ENCODE results near the gene MGAT4B.

Gene MGAT4B

DNA sequence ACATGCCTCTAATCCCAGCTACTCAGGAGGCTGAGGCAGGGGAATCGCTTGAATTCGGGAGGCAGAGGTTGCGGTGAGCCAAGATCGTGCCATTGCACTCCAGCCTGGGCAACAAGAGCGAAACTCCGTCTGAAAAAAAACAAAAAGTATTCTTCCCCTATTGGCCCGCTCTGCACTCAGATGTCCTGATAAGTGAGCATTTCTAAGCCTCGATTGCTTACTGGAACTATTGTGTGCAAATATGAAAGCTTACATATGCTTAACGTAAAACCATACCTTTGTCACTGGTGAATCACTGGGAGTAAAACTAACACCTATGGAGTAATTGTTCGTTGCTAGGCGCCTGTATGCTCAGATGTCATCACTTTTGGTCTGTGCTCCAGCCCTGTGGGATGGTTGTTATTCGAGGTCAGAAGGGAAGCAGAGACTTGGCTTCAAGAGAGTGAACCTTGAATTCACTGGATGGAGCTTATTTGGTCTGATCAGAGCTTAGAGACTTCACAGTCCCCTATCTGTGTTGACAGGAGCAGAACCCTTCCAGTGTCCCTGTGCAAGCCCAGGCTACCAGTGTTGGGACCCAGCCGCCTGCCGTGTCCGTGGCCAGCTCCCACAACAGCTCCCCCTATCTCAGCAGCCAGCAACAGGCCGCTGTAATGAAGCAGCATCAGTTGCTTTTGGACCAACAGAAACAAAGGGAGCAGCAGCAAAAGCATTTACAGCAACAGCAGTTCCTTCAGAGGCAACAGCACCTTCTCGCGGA lies 38.2 kb downstream of the MGAT4B start:
- Histone ChIP-seq H3K27ac (ENCODE audit: low read length) (no peak overlapping the region), H3K4me1 (ENCODE audit: control insufficient read depth, insufficient read depth, low read length) (no peaks in the 10 kb centered on the region), H3K36me3 (ENCODE audit: control insufficient read depth, insufficient read depth, low read length) (peaks cover 21% of the 10 kb centered on the region), H3K27me3 (ENCODE audit: control insufficient read depth, insufficient read depth, low read length) (no peaks in the 10 kb centered on the region), H3K9me3 (ENCODE audit: control insufficient read depth, insufficient read depth, low read length) (no peaks in the 10 kb centered on the region), H3K4me3 (ENCODE audit: low read length) (no peak overlapping the region)
- no CpG with 5 or more reads among the region's 18 CpGs for WGBS (ENCODE audit: insufficient coverage, insufficient read length)
- no peak for DNase-seq (ENCODE audit: low read depth, low spot score)

GRCh38 chr5:179767496-179768100 lies 39.1 kb downstream of the MGAT4B start:
- Histone ChIP-seq H3K4me1 (ENCODE audit: control insufficient read depth, insufficient read depth, low read length) (no peaks in the 10 kb centered on the region), H3K9me3 (ENCODE audit: control insufficient read depth, insufficient read depth, low read length) (no peaks in the 10 kb centered on the region), H3K4me3 (ENCODE audit: low read length) (no peak overlapping the region), H3K27me3 (ENCODE audit: control insufficient read depth, insufficient read depth, low read length) (no peaks in the 10 kb centered on the region), H3K36me3 (ENCODE audit: control insufficient read depth, insufficient read depth, low read length) (peaks cover 18% of the 10 kb centered on the region; the same call in 1 of the 2 replicates), H3K27ac (ENCODE audit: low read length) (no peak overlapping the region)
- DNase-seq (ENCODE audit: low read depth, low spot score), result no peak
- WGBS (ENCODE audit: insufficient coverage, insufficient read length), result no CpG with 5 or more reads among the region's 9 CpGs

DNA sequence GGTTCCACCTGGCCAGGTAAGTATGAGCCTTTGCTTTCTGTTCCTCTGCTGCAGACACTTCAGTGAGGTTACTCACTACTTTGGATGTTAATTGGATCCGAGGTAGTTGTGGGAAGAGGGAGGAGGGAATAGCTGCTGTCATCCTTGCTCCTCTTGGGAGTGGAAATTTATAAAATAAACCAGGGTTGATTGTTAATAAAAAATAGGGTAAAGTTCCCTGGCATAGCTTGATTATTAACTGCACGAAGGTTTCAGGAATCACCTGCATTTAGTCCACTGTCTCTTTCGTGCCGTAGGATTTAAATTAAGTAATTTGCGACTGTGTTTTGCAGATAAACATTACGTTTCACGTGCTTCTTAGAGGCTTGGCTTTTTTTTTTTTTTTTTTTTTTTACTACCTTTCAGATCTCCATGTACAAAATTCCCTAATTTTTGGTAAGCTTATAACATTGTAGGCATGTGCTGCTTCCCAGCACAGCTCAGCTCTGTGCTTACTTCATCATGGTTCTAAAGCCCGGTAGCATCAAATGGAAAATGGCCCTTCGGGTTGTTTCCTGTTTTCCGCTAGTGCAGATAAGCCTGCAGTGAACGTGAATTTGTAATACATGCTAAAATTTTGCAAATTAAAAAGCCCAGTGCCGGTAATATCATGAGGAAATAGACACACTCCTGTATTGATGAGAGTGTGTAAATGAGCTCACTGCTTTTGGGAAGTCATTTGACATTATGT lies 39.8 kb downstream of the MGAT4B start:
- H3K36me3 ChIP-seq (ENCODE audit: control insufficient read depth, insufficient read depth, low read length), result peaks cover 14% of the 10 kb centered on the region; the same call in 1 of the 2 replicates
- H3K4me1 ChIP-seq (ENCODE audit: control insufficient read depth, insufficient read depth, low read length), result 0 out of 2 replicates have a peak, but pooled peaks cover 4% of the 10 kb centered on the region
- no peak overlapping the region for H3K4me3 ChIP-seq (ENCODE audit: low read length)
- no peak overlapping the region for H3K27ac ChIP-seq (ENCODE audit: low read length)
- no peaks in the 10 kb centered on the region for H3K27me3 ChIP-seq (ENCODE audit: control insufficient read depth, insufficient read depth, low read length)
- no peaks in the 10 kb centered on the region for H3K9me3 ChIP-seq (ENCODE audit: control insufficient read depth, insufficient read depth, low read length)
- no CpG with 5 or more reads among the region's 12 CpGs for WGBS (ENCODE audit: insufficient coverage, insufficient read length)
- no peak for DNase-seq (ENCODE audit: low read depth, low spot score)

DNA sequence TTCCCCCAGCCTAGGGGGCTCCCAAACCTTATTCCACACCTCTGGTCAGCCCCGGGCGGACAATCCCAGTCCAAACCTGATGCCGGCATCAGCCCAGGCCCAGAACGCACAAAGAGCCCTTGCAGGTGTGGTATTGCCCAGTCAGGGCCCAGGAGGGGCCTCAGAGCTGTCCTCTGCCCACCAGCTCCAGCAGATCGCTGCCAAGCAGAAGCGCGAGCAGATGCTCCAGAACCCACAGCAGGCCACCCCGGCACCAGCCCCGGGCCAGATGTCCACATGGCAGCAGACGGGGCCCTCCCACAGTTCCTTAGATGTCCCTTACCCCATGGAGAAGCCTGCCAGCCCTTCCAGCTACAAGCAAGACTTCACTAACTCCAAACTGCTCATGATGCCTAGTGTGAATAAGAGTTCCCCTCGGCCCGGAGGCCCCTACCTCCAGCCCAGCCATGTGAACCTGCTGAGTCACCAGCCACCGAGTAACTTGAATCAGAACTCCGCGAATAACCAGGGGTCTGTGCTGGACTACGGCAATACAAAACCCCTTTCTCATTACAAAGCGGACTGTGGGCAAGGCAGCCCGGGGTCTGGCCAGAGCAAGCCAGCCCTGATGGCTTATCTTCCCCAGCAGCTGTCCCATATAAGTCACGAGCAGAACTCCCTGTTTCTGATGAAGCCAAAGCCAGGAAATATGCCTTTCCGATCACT lies 40.5 kb downstream of the MGAT4B start:
- Histone ChIP-seq H3K4me3 (ENCODE audit: low read length) (no peak overlapping the region), H3K9me3 (ENCODE audit: control insufficient read depth, insufficient read depth, low read length) (no peaks in the 10 kb centered on the region), H3K4me1 (ENCODE audit: control insufficient read depth, insufficient read depth, low read length) (0 out of 2 replicates have a peak, but pooled peaks cover 5% of the 10 kb centered on the region), H3K27ac (ENCODE audit: low read length) (no peak overlapping the region), H3K36me3 (ENCODE audit: control insufficient read depth, insufficient read depth, low read length) (peaks cover 11% of the 10 kb centered on the region; the same call in 1 of the 2 replicates), H3K27me3 (ENCODE audit: control insufficient read depth, insufficient read depth, low read length) (no peaks in the 10 kb centered on the region)
- no CpG with 5 or more reads among the region's 20 CpGs for WGBS (ENCODE audit: insufficient coverage, insufficient read length)
- no peak for DNase-seq (ENCODE audit: low read depth, low spot score)

DNA sequence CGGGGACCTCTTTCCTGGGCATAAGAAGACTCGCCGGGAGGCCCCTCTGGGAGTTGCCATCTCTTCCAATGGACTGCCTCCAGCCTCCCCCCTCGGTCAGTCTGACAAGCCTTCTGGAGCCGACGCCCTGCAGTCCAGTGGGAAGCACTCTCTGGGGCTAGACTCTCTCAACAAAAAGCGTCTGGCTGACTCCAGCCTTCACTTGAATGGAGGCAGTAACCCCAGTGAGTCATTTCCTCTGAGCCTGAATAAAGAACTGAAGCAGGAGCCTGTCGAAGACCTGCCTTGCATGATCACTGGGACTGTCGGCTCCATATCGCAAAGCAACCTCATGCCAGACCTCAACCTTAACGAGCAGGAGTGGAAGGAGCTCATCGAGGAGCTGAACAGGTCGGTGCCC lies 41.3 kb downstream of the MGAT4B start:
- peaks cover 8% of the 10 kb centered on the region; the same call in 1 of the 2 replicates for H3K36me3 ChIP-seq (ENCODE audit: control insufficient read depth, insufficient read depth, low read length)
- H3K27me3 ChIP-seq (ENCODE audit: control insufficient read depth, insufficient read depth, low read length), result no peaks in the 10 kb centered on the region
- no peak for DNase-seq (ENCODE audit: low read depth, low spot score)
- 0 out of 2 replicates have a peak, but pooled peaks cover 5% of the 10 kb centered on the region for H3K4me1 ChIP-seq (ENCODE audit: control insufficient read depth, insufficient read depth, low read length)
- H3K27ac ChIP-seq (ENCODE audit: low read length), result no peak overlapping the region
- no peaks in the 10 kb centered on the region for H3K9me3 ChIP-seq (ENCODE audit: control insufficient read depth, insufficient read depth, low read length)
- no CpG with 5 or more reads among the region's 13 CpGs for WGBS (ENCODE audit: insufficient coverage, insufficient read length)
- H3K4me3 ChIP-seq (ENCODE audit: low read length), result no peak overlapping the region

- Histone ChIP-seq H3K4me1 (ENCODE audit: control insufficient read depth, insufficient read depth, low read length) (0 out of 2 replicates have a peak, but pooled peaks cover 5% of the 10 kb centered on the region), H3K4me3 (ENCODE audit: low read length) (no peak overlapping the region), H3K36me3 (ENCODE audit: control insufficient read depth, insufficient read depth, low read length) (0 out of 2 replicates have a peak, but pooled peaks cover 8% of the 10 kb centered on the region), H3K27me3 (ENCODE audit: control insufficient read depth, insufficient read depth, low read length) (no peaks in the 10 kb centered on the region), H3K27ac (ENCODE audit: low read length) (no peak overlapping the region), H3K9me3 (ENCODE audit: control insufficient read depth, insufficient read depth, low read length) (no peaks in the 10 kb centered on the region)
- no peak for DNase-seq (ENCODE audit: low read depth, low spot score)
- WGBS (ENCODE audit: insufficient coverage, insufficient read length), result no CpG with 5 or more reads among the region's 8 CpGs
These were observed 42.6 kb downstream of the MGAT4B start for GRCh38 chr5:179764056-179764455.

GRCh38 chr5:179763215-179763945 lies 43.3 kb downstream of the MGAT4B start:
- WGBS (ENCODE audit: insufficient coverage, insufficient read length), result no CpG with 5 or more reads among the region's 10 CpGs
- Histone ChIP-seq H3K4me1 (ENCODE audit: control insufficient read depth, insufficient read depth, low read length) (0 out of 2 replicates have a peak, but pooled peaks cover 5% of the 10 kb centered on the region), H3K9me3 (ENCODE audit: control insufficient read depth, insufficient read depth, low read length) (no peaks in the 10 kb centered on the region), H3K27me3 (ENCODE audit: control insufficient read depth, insufficient read depth, low read length) (no peaks in the 10 kb centered on the region), H3K27ac (ENCODE audit: low read length) (no peak overlapping the region), H3K4me3 (ENCODE audit: low read length) (no peak overlapping the region), H3K36me3 (ENCODE audit: control insufficient read depth, insufficient read depth, low read length) (0 out of 2 replicates have a peak, but pooled peaks cover 8% of the 10 kb centered on the region)
- peak; percentile 41 for DNase-seq (ENCODE audit: low read depth, low spot score)

GRCh38 chr5:179762781-179763176 lies 43.9 kb downstream of the MGAT4B start:
- Histone ChIP-seq H3K27ac (ENCODE audit: low read length) (no peak overlapping the region), H3K27me3 (ENCODE audit: control insufficient read depth, insufficient read depth, low read length) (no peaks in the 10 kb centered on the region), H3K4me1 (ENCODE audit: control insufficient read depth, insufficient read depth, low read length) (0 out of 2 replicates have a peak, but pooled peaks cover 5% of the 10 kb centered on the region), H3K4me3 (ENCODE audit: low read length) (no peak overlapping the region), H3K36me3 (ENCODE audit: control insufficient read depth, insufficient read depth, low read length) (0 out of 2 replicates have a peak, but pooled peaks cover 8% of the 10 kb centered on the region), H3K9me3 (ENCODE audit: control insufficient read depth, insufficient read depth, low read length) (no peaks in the 10 kb centered on the region)
- WGBS (ENCODE audit: insufficient coverage, insufficient read length), result no CpG with 5 or more reads among the region's 3 CpGs
- no peak for DNase-seq (ENCODE audit: low read depth, low spot score)

GRCh38 chr5:179762079-179762780 lies 44.4 kb downstream of the MGAT4B start:
- DNase-seq (ENCODE audit: low read depth, low spot score), result no peak
- H3K4me3 ChIP-seq (ENCODE audit: low read length), result no peak overlapping the region
- no peaks in the 10 kb centered on the region for H3K27me3 ChIP-seq (ENCODE audit: control insufficient read depth, insufficient read depth, low read length)
- 0 out of 2 replicates have a peak, but pooled peaks cover 8% of the 10 kb centered on the region for H3K36me3 ChIP-seq (ENCODE audit: control insufficient read depth, insufficient read depth, low read length)
- WGBS (ENCODE audit: insufficient coverage, insufficient read length), result no CpG with 5 or more reads among the region's 10 CpGs
- H3K27ac ChIP-seq (ENCODE audit: low read length), result no peak overlapping the region
- 0 out of 2 replicates have a peak, but pooled peaks cover 5% of the 10 kb centered on the region for H3K4me1 ChIP-seq (ENCODE audit: control insufficient read depth, insufficient read depth, low read length)
- H3K9me3 ChIP-seq (ENCODE audit: control insufficient read depth, insufficient read depth, low read length), result no peaks in the 10 kb centered on the region
